Measurements from ENCODE around the gene COL6A2.

Gene COL6A2

DNA sequence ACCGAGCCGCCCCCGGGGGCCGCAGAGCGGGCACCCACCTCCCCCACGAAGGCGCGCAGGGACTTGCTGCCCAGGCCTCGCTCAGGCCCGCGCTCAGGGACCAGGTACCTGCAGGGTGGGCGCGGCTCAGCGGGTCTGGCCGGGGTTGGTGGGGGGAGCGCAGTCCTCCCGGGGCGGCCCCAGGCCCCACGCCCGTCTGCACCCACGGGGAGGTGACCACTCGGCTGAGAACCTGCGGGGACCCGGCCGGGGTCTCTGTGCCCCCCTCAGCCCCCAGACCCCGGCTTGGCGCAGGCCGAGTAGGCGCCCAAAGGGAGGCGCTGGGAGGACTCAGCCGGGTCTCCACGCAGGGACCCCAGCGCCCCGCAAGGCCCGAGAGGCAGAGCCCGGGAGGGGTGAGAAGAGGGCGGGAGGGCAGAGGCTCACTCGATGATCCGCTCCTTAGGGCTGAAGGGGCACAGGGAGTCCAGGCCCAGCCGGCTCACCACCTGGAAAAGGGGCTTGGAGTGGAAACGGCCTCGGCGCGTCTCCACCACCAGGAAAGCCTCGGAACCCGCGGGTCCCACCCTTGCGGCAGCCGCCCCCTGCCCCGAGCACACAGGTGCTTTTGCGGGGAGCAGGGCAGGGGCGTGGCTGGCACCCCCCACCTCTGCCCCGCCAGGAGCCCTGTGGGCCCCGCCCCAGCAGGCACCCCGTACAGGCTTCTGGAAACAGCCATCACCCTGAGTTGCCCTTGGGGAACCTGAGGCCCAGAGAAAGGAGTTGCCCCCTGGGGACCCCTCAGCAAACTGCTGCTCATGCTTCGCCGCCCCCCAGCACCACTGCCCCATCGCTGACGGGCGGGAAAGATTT, 48.2 kb downstream of the COL6A2 start:
- no peak for DNase-seq

DNA sequence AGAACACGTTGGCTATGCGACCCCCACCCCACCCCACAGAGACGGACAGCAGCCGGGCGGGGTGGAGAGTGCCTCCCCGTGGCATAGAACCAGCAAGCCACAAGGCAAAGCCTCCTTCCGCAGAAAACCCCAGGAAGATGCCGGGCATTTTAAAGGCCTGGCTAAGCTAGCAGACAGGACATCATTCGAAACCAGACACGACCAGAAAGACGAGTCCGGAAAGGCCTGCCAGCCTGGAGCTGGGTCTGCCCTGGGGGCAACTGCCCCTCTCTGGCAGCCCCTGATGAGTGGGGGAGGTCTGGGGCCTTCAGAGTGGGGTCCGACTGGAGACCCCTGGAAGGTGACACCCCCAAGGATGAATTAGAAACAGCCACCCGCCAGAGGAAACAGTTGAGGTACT, 48.9 kb downstream of the COL6A2 start:
- DNase-seq = no peak

DNA sequence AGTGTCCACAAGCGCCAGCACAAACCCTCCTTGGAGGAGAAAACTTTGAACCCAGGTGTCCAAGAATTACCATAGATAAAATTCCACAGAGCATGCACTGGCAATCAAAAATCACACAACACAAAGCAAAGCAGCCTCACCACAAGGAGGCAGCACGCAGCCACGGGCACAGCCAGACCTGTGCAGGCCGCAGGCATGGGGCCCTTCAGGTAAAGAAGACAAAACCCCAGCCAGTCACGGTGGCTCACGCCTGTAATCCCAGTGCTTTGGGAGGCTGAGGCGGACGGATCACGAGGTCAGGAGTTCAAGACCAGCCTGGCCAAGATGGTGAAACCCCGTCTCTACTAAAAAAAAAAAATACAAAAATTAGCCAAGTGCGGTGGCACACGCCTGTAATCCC, 49.5 kb downstream of the COL6A2 start:
- peak; percentile 4 for DNase-seq

DNA sequence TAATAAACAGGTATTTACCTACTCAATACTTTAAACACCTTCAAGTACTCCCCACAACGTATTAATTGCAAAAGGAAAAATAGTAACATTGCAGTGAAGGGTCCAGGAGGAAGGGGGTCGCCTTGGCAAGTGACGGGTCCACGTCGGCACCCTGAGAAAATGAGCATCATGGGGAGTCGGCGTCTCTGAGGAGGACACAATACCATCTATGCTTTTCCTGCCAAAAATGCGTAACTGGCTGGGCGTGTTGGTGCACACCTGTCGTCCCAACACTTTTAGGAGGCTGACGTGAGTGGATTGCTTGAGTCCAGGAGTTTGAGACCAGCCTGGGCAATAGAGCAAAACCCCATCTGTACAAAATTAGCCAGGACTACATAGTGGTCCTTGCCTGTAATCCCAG, 50.2 kb downstream of the COL6A2 start:
- DNase-seq = no peak

DNA sequence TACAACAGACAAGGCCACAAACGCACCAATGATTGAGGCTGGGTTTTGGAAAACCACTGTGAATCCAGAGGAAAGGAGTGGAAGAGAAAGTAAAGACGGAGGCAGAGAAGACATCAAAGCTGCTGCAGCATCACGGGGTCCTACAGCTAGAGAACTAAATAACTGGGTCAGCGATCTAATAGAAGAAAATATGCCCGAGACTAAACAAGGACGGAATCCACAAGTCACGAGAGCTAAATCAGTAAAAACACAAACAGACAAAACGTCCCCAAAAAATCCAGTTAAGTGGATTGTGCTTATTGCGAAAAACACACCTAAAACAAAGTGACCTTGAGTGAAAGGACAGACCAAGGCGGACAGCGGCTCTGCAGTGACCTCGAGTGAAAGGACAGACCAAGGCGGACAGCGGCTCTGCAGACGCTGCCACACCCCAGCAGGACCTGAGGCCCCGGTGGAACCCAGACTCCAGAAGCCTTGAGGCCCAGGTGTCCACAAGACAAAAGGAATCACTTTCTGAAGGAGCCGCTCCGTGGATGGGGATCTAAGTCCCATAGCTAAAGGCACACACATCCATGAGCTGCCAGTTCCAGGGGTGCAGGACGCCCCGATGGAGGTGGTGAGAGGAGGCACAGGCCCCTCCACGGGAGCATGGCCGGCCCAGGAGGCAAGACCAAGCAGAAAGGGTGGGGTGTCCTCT, 51.4 kb downstream of the COL6A2 start:
- no peak for DNase-seq

DNA sequence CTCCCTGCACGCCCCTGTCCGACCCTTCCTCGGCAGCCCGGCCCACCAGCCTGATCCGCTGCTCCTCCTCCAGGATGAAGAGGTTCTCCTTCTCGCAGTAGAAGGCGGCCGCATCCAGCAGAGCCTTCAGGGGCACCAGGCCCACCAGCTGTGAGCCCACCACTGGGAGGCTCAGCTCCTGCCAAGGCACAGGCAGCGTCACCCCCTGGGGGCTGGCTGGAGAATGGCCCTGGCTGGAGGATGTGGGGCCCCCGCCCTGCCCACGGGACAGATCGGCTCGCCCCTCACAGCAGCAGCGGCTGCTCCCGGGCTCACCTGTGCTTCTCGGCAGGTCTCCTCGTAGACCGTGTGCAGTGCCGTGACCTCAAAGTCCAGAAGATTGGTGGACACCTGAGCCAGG, 52.2 kb downstream of the COL6A2 start:
- no peak for DNase-seq

DNA sequence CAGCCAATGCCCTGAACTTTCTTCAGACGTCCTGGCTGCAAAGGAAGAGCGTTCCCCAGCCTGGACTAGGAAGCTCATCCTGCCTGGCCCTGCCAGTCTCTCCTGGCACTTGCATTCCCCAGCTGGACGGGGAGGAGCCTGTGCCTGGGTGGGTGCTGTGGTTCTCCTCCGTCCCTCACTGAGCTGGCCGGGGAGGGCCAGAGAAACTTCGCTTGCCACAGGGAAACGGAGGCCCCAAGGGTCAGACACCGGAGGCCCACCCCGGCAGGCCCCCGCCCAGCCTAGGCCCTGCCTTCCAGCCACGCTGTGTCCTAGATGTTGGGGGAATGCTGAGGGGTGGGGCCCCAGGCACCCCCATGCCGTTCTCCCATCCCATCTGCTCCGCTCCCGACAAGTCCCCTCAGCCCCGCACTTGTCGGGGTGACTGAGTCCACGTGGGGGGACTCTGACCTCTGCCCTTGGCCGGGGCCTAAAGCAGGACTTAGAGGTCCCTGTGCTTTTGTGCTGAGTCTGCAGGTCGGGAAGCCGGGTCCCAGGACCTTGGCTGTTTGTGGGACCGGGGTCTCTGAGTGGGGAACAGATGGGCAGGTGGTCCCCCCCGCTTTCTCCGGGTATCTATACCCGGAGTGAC, 52.7 kb downstream of the COL6A2 start:
- no peak for DNase-seq

DNA sequence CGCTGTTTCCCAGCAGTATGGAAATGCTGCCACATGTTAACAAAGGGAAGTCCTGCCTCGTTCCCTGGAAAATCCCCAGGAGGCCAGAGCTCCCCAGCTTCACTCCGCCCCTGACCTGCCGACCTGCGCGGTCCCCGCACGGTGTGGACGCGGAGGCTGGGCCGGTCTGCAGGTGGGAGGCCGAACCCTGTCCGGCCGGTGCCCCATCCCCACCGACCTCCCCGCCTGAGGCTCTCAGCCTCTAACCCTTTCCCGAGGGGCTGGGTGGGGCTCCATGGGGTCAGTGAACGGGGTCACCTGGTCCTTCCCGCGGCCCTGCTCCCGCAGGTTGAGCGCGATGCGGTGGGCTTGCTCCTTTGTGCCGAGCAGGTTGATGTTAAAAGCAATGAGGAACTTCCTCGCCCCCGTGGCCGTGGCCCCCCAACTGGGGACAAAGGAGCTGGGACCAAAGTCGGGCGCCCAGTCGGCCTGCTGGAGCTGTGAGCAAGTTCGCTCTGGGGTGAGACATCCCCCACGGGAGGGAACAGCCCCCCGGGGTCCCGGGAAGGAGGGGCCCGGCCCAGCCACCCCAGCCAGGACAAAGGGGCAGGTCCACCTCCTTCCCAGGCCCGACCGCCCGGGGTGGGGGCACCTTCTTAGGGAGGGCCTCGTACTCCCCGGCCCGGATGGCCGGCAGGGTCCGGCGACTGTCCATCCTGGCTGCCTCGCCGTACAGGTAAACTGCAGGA, 53.5 kb downstream of the COL6A2 start:
- DNase-seq = no peak

DNA sequence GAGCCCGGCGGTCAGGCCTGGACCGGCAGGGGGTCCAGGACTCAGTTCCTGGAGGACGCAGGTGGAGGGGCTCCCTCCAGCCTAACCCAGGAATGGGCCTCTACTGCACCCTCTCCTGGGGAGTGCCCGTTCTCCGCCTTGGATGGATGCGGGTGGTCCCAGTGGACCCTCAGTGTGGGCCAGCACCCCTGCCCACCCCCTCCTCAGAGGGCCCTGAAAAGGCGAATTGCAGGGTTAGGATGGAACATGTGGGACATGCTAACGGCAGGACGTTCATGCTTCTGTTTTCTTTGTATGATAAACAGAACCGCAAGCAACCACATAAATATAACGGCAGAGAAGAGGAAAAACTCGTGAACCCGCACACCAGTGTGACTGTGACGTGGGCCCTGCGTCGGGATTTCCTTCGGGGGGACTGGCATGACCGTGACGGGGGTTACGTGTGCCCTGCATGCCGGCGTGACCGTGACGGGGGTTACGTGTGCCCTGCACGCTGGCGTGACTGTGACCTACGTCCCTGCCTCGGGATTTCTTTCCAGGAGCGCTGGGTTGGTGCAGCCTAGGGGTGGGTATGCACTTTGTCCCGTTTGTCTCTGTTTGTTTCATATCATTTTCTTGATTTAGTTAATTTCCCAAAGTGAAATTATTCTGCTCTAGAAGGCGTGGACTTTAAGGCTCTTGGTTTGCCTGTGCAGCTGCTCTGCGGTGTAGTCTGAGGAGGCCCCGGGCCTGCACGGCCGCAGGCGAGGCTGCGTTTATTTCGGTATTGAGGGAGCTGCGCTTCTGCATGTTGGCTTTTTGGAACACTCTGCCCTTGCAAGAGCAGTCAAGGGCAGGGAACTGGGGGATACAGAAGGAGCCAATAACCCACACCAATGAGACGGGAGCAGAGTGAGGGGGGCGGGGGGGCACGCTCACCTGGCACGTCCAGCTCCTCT, 54.3 kb downstream of the COL6A2 start:
- DNase-seq = peak; percentile 1

DNA sequence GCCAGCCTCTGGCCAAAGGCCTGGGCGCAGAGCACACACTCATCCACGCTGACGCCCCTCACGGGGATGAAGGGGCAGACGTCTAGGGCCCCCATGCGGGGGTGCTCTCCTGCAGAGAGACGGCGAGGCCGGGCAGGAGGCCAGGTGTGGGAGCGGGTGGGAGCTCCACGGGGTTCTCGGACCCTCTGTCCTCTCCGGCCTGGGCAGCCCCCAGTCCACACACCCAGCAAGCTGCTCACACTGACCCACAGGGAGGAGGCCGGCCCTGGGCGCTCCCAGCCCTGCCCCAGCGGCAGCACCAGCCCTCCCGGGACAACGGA, 55.0 kb downstream of the COL6A2 start:
- DNase-seq = no peak

DNA sequence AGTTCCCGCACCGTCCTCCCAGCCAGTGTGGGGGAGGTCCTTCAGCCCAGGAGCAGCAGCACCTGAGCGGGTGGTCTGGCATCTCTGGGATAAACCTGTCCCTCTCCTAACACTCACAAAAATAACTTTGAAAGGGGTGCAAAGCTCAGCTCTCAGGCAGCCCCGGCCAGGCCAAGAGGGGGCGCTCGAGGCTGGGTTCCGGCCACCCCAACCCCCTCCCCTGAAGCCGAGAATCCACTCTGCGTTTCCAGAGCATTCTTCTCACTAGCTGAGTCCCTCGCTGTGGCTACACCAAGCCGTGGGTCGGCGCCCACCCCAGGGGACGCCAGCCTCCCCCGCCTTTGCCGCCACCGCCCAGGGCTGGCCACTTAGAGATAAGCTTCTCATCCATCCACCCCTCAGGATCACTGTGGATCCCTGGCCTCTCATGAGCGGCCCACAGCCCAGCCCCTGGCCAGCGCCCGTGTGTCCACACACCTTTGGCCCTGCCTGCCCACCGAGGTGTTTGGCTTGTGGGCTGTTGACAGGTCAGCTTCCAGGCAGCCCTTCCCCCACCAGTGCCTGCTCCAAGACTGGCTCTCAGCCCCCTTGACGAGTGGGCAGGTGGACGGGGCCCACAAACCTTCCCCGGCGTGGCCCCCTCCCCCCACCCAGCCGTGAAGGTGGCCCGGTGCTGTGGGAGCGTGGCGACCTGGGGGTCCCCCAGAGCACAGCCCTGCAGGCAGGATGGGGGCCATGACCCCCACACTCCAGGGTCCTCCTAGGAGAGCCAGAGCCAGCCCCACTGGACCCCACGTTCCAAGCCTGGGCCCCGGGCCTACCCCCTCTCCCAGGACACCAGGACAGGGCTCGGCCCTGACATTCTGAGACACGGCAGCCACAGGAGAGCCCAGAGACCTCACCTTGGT, 55.6 kb downstream of the COL6A2 start:
- DNase-seq = peak; percentile 22

DNA sequence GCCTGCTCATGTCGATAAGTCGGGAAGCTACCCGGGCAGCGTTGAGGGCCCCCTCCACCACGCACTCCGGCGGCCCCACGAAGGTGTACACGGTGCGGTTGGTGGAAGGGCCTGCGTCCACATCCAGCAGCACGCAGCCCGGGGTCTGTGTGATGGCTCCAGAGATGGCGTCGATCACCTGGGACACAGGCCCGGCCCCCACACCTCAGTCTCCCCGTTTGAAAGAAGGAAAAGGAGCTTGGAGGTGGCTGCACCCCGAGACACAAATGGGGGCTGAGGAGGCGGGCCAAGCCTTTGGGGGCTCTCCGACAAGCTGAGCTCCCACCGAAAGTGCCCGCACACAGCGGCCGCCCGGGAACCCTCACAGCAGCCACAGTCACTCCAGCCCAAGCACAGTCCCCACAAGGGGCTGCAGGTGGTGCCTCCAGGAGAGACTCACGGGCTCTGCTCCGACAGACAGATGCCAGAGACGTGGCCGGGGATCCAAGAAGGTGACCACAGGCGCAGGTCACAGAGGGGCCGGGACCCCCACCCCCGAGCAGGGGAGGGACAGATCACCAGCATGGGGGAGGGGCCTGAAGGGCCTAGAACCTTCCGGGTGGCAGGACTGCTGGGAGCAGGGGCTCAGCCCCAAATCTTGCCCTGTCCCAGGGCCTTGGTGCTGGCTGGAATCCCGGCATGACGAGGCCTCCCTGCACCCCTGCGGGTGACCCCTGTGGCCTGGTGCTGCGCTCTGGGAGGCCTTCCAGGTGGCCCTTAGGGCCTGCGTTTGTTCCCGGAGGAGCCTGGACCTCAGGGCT, 56.4 kb downstream of the COL6A2 start:
- DNase-seq = no peak

DNA sequence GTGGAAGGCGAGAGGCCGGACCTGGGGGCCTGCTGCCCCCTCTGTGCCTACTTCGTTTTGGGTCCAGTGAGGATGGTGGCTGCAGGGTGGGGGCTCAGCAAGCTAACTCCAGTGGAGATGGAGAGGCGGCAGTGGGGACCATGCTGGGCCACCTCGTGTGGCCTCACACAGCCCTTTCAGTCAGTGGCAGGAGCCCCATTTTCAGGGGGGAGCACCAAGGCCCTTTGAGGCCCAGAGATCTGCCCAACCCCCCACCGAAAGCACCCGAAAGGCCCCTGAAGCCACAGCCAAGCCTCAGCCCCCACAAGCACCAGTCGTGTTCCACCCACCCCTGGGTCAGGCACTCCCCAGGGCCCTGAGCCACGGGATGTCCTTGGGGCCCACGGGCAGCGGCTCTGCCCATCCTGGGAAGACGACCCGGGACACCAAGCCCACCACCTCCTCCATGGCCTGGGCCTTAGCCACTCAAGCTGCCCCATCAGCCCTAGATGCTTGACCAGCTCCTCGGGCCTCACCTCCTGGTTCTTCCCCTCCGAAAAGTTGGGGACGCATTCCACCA, 57.1 kb downstream of the COL6A2 start:
- DNase-seq = no peak

DNA sequence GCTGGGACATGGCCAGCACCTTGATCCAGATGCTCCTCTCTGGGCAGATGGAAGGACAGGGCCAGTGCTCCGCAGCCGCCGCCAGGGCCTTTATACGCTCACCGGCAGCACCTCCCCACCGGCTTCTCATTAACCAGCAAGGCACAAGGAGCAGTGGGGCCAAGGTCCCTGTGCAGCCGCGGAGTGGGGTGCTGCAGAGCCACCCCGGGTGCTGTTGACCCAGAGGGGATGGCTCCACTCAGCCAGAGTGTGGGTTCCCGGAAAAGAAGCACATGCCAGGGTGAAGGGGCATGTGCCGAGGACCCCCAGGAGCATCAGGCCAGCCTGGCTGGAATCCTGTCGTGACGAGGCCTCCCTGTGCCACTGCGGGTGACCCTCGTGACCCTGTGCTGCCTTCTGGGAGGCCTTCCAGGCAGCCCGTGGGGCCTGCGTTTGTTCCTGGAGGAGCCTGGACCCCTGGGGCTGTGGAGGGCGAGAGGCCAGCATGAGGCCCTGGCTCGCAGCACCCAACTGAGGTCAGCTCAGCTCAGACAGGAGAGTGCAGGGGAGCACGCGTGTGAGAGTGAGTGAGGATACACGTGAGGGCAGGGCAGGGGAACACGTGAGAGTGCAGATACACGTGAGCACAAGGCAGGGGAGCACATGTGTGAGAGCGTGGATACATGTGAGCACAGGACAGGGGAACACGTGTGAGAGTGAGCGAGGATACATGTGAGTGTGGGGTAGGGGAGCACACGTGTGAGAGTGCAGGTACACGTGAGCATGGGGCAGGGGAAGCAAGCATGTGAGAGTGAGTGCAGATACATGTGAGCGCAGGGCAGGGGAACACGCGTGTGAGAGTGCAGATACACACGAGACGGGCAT, 57.8 kb downstream of the COL6A2 start, which contains the start of gene FTCD:
Gene FTCD (minus strand): TSS at position 66 of the 864 bp plus-strand sequence. CDS start 56 bp downstream, at position 10.
- DNase-seq = no peak

DNA sequence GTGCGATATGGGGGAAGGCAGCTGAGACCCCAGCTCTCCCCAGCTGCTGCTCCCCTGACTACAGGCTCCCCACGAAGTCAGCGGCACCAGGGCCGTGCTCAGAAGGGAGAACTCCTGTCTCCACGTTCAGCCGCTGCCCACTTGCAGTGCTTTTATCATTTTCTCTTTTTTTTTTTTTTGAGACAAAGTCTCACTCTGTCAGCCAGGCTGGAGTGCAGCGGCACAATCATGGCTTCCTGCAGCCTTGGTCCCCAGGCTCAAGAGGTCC, 58.4 kb downstream of the COL6A2 start:
- DNase-seq = no peak

DNA sequence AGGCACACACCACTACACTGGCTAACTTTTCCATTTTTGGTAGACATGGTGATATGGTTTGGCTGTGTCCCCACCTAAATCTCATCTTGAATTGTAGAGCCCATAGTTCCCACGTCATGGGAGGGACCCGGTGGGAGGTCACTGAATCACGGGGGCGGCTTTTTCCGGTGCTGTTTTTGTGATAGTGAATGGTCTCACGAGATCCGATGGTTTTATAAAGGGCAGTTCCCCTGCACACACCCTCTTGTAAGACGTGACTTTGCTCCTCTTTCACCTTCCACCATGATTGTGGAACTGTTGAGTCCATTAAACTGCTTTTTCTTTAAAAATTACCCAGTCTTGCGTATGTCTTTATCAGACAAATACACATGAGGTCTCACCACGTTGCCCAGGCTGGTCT, 58.8 kb downstream of the COL6A2 start:
- no peak for DNase-seq

DNA sequence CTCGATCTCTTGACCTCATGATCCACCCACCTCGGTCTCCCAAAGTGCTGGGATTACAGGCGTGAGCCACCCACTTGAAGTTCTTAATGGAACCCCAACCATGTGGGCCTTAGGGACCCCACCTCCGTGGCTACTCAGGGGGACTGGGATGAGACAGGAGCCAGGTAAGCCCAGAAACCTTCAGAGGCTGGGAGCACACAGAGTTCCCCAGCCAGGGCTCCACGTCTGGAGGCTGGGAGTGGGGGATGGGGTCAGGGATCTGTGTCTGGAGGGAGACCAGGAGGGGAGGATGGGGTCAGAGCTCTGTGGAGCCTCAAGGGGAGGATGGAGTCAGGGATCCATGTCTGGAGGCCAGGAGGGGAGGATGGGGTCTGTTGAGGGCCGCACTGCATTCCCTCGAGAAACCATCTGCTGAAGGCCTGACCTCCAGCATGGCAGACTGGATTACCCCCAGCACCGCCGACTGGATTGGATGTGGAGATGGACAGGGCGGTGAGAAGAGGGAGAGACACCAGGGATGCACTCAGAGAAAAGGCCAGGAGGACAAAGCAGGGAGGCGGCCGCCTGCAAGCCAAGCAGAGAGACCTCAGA, 59.6 kb downstream of the COL6A2 start:
- DNase-seq = no peak

DNA sequence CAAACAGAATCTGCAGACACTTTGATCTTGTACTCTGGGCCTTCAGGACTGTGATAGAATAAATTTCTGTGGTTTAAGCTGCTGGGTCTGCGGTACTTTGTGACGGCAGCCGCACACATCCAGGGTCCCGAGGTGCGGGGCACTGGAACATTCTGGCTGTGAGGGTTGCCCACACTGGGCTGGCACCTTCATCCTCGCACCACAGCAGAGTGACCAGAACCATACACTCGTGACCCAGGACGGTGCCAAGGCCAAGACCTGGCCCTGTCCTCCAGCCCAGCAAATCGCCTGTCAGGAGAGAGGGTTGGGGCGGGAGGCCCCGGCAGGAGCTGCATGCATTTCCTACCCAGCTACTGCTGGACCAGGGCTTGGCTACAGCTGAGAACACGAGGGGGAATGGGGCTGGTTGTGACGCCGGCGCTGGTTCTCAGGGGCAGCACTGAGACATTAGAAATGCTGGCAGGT, 60.1 kb downstream of the COL6A2 start:
- no peak for DNase-seq
